ENCODE measurements around the gene CAST.
"Not testable (repeated sequence)": the region's sequence is repeated elsewhere in the genome, so short reads cannot be mapped to it uniquely, and the experiment has no call there.

CAST gene, protein sequence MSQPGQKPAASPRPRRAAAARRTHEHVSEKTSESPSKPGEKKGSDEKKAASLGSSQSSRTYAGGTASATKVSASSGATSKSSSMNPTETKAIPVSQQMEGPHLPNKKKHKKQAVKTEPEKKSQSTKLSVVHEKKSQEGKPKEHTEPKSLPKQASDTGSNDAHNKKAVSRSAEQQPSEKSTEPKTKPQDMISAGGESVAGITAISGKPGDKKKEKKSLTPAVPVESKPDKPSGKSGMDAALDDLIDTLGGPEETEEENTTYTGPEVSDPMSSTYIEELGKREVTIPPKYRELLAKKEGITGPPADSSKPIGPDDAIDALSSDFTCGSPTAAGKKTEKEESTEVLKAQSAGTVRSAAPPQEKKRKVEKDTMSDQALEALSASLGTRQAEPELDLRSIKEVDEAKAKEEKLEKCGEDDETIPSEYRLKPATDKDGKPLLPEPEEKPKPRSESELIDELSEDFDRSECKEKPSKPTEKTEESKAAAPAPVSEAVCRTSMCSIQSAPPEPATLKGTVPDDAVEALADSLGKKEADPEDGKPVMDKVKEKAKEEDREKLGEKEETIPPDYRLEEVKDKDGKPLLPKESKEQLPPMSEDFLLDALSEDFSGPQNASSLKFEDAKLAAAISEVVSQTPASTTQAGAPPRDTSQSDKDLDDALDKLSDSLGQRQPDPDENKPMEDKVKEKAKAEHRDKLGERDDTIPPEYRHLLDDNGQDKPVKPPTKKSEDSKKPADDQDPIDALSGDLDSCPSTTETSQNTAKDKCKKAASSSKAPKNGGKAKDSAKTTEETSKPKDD

DNA sequence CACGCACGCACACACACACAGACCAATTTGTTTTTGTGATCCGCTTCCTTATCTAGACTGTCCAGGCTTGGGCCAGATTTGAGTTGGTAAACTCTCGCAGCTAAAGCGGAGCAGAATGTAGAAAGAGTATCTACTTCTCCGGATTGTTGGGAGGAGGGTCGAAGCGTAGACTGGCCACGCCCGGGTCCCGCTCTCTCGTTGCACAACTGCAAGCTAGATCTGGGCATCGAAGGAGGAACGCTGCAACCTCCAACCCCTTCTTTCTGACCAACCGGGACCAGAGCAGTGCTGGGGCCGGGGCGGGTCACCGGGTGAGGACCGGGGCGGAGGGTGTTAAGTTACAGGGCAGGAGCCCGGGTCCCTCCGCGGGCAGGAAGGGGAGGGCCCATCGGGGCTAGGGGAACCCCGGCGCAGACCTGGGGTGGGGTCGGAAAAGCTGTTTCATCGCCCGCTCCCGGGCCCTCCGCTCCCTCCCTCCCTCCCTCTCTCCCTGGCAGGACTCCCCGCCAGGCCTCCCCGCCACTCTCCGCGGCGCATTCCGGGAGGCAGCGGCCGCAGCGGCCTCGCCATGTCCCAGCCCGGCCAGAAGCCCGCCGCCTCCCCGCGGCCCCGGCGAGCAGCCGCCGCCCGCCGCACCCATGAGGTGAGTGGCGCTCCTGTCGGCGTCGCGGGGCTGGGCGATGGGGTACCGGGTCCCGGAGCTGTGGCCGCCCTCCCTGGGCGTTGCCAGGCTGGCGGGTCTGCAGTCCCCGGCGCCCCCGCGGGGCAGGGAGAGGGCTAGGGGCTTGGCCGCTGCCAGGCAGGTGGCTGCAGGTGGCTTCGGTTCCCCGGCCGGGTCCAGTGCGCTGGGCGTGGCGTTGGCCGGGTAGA lies at the start of gene CAST:
Gene CAST, plus strand, starts transcription at position 522 of the 870 bp plus-strand sequence. Its CDS starts 47 bp downstream, at position 569.
- DNase-seq (ENCODE audit: low read depth) = peak; percentile 67

DNA sequence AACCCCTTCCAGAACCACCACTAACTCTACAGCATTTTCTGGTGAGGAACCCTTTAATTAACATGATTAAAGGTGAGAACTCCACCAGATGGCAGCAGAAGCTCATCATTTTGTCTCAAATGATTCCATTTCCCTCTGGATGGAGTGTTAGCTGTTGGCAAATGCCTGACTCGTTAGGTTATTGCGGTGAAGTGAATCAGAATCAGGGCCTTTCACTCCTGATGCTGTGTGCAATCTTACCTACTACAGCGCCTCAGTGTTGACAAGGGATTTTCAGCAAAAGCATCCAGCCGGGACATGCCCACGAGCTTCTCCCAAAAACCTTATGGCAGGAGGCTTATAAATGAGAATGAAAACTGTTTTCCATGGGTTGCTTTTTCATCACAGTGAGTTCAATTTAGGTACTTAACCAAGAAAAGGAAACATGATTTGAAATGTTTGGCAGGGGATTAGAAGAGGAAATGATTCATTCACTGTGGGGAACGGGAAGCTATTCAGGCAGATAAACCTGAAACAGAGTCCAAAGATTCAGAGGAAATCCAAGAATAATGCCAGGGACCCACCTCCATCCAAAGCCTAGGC lies 48.0 kb upstream of the CAST start:
- no peak for DNase-seq (ENCODE audit: low read depth)

DNA sequence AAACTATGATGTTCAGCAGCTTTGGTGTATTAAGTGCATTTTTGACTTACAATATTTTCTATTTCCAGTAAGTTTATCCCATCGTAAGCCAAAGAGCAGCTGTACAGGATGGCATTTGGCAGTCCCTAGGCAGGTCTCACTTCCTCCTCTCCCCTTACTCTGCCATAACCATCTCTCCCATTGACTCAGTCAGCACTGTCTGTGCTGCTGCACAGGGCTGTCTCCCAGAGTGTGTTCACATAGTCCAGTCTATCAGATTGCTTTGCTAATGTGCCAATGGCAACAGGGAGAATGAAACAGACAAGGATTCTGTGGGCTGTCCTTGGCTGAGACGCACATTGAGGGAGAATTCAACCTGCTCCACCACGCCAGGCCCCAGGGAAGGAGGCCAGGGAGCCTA lies 47.0 kb upstream of the CAST start:
- DNase-seq (ENCODE audit: low read depth) = no peak

DNA sequence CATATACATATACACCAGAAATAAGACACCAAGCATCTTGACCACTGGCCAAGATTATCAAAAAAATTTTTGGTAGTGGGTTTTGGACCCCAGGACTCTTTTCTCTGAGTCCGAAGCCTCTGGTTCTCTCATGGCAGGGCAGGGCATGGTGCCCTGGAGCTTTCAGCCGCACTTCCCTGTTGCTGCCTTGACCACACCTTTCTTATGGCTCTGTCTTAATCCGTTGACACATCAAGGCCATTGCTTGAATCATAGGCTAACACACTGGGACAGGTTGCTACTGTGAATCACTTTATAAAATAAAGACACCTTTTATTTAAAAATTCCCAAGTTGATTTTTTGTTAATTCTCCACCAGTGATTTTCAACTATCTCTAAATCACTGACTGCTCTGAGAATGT lies 45.4 kb upstream of the CAST start:
- DNase-seq (ENCODE audit: low read depth) = no peak

DNA sequence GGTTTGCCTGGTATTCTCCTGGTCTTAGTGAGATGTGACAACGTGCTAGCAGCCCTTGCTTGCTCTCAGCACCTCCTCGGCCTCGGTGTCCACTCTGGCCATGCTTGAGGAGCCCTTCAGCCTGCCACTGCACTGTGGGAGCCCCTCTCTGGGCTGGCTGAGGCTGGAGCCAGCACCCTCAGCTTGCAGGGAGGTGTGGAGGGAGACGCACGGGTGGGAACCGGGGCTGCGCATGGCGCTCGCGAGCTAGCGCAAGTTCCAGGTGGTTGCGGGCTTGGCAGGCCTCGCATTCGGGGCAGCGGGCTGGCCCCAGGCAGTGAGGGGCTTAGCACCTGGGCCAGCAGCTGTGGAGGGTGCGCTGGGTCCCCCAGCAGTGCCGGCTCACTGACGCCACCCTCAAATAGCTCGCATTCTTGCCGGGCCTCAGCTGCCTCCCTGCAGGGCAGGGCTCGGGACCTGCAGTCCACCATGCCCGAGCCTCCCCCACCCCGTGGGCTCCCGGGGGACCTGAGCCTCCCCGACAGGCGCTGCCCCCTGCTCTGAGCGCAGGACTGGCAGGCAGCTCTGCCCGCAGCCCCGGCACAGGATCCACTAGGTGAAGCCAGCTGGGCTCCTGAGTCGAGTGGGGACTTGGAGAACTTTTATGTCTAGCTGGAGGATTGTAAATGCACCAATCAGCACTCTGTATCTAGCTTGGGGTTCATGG lies 43.7 kb upstream of the CAST start:
- DNase-seq (ENCODE audit: low read depth) = not testable (repeated sequence)

DNA sequence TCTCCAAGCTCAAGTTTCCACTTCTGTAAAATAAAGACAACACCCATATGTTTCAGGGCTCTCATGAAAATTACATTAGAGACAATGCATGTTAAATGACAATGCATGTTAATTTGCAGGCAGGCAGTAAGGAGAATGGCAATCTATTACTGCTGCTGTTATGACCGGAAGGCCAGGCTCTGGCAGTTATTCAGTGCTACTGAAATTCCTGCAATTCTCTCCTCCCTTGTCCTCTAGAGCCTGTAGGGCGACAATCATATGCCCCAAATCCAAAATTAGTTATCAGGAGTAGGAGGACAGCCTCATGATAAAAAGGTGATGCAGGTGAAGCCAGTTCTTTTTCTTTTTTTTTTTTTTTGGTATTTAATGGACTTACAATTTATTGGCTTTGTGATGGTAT lies 42.2 kb upstream of the CAST start:
- no peak for DNase-seq (ENCODE audit: low read depth)

DNA sequence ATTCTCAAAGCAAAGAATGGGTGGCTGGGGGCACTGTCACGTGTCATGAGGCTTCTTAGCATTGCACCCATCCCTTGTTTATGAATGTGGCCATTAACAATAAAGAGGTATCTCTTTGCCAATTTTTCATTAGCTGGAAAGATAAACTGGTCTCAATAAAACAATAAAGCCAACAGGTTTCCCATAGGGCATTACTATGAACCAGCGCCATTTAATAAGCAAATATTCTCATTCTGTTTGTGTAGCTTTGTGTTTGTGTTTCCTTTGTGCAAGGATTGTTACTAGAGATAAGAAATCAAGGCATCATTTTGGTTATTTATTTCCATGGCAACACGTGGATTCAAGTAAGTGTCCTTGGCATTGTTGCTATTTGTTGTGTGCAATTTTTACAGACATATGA lies 37.6 kb upstream of the CAST start:
- no peak for DNase-seq (ENCODE audit: low read depth)

DNA sequence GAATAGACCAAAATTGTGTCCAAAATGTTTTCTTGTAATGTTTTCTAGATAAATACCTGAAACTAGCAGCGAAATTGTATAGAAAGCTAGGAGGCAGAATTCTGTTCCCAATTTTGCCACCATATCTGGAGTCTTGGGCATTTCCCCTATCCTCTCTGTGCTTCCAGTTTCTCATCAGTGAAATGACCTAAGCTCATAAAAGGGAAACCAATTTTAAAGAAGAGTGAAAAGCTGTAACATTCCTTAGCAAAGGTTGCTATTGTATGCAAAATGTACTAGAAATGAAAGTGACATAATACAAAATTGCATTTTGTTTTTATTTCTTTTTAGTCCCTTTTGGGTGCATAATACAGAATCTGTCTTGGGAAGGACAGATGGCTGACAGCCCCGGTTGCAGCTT lies 36.8 kb upstream of the CAST start:
- no peak for DNase-seq (ENCODE audit: low read depth)

DNA sequence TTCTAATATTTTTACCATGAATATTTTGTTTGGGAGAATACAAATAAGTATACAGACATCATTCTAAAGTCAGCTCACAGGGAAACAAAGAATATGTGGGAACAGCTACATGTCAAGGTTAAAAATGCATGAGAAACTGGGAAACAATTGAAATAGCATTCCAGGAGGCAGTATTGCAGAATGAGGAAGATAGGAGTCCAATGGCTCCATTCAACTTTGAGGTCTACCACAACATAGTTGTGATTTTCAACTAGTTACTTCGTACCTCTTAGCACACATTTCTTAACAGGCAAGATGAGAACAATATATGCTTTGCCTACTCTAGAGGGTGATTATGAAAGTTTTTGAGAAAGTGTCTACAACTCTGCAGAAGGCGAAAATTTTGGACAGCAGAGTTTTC lies 35.2 kb upstream of the CAST start:
- DNase-seq (ENCODE audit: low read depth) = no peak

DNA sequence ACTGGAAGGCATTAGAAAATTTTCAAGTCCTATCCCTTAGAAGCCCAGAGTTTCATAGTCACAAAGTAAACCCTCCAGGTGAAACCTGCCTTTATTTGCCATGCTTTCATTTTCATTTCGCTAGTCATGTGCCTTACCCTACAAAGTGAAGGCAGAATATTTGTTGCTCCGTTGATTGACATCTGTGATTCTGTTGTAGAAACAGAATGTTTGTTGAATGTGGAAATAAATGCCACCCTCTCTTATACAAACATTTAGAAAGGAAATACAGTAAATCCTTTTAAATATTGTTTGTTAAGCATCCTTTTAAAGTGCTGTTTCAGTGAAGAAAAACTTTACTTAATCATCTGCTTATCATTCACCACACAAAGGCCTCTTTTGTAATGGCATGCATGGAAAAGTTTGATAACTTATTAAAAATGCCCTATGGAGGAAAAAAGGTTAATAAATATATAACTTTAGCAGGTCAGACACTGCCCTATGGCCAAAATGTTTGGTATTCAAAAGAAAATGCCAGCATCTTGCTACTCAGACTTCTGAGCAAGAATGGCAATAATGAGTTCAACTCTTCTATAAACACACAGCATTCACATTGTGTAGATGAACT lies 34.3 kb upstream of the CAST start:
- DNase-seq (ENCODE audit: low read depth) = no peak

DNA sequence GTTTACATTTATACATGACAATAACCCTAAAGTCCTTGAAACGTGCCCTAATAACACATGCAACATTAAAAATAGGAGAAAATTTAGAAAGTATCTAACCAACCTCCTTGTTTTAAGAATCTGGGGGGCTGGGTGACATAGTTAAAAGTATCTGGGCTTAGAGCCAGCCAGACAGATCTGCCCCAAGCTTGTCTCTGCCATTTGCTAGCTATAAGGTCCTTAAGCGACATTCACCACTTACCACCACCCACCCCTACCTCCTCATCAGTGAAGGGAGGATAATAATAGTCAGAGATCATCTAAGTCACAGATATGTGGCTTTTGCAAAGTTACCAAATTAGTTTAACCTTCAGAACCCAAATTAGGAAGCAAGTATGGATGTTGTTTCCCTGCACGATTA lies 33.8 kb upstream of the CAST start:
- no peak for DNase-seq (ENCODE audit: low read depth)

DNA sequence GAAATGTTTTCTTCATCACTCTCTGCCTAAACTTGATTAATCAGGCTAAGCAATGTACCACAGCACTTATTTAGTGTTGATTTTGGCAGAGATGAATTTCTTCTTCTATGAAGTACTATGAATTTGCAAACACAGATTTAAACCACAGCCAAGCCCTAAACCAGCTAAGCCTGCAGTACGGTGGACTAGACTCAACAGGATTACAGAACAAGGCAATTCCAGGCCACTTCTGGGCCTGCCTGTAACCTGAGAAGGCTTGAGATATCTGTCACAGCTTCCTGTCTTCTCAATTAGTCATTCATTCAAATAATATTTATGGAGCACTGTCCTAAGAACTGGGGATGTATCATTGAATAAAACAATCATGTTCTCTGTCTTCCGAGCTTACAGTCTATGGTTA lies 32.4 kb upstream of the CAST start:
- no peak for DNase-seq (ENCODE audit: low read depth)

DNA sequence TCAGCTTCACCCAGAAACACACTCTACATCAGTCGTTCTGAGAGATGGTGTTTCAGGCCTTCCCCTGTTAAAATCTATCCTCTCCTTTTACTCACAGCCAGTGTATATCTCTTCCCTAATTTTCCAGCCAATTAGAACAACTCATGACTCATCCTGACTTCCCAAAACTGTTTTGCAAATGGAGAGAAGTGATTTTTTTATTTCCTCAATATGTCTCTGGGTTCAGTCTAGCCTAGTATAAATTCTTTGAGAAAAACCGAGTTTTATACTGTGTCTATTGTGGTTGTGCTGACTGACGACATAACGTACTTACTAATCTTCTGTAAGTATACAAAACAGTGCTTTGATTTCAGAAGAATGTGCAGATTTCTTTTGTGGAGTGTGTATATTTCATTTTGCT lies 28.4 kb upstream of the CAST start:
- no peak for DNase-seq (ENCODE audit: low read depth)

DNA sequence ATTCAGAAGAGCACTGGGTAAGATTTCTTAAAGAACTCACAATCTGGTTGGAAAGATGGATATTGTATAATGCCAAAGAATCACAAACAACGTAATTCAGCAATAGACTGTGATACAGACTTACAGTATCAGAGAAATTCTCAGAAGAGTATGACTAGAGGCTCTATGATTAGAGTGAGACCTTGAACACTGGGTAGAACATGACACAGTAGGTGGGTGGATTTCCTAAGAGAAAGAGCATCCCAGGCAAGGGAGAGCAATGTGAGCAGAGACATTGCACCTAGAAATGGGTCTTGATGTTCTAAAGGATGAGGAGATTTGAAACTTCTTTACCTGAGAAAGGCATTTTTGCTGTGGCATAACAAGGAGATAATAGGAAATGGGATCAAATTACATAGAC lies 27.3 kb upstream of the CAST start:
- no peak for DNase-seq (ENCODE audit: low read depth)

DNA sequence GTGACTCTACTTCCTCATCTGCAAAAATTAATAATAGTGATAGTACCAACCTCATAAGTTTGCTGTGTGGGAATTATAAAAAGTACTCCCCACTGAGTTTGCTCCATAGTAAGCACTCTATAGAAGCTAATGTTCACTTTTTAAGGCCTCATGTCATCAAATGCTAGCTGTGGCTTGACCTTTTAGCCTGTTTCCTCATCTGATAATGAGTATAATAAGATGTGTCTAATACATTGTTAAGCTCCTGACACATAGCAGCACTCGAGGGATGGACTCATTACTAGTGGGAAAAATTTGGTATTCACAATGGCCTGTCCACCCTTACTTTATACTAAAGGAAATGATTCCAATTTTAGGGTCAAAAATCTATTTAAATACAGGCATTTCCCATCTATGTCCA lies 26.1 kb upstream of the CAST start:
- DNase-seq (ENCODE audit: low read depth) = no peak

DNA sequence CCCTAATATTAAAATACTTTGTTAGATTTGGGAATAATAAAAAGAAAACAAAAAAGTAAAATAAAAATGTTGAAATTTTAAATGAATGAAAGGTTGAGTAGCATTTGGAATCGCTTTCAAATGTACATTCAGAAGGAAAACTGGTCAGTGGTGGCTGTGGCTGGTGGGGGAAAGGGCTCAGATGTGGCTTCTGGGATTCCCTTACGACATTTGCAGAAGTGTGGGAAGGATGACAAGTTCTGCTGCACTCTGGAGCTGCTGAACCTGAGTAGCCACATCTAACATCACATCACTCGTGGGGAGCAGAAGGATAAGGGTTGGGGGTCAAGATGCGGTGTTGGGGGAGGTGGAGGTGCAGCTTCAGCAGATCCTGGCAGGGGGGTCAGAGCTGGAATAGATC lies 25.6 kb upstream of the CAST start:
- DNase-seq (ENCODE audit: low read depth) = no peak

DNA sequence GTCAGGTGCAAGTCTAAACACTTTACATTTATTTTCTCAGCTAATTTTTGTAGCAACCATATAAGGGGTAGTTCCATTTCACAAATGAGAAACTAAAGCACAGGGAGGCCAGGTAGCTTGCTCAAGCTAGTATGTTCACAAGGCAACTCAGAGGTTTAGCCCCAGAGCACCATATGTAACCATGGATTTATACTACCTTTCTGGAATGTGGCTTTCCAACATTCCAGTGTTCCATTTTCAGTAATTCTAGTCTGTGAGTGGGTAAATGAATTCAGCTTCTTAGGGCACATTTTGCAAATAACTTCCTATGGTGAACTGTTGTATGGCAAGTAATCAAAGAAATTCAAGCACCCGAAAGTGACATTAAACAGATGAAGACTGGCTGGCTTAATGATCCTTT lies 25.0 kb upstream of the CAST start:
- no peak for DNase-seq (ENCODE audit: low read depth)

DNA sequence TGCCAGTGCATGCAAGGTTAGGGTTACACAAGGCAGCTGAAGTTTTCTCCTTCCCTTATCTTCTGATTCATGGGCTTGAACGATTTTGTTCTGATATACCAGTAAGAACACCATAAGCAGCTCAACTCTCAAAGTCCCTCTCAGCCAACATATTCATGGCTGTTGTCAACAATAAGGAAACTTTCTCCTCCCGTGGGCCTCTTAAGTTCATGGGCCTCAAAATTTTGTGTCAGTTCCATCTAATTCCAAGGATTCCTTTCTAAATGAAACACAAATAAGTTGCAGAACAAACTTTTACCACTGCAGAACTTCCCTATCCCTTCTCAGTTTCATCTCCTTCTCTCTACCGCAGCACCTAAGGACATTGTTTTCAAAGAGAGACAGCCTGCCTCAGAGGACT lies 23.6 kb upstream of the CAST start:
- no peak for DNase-seq (ENCODE audit: low read depth)

DNA sequence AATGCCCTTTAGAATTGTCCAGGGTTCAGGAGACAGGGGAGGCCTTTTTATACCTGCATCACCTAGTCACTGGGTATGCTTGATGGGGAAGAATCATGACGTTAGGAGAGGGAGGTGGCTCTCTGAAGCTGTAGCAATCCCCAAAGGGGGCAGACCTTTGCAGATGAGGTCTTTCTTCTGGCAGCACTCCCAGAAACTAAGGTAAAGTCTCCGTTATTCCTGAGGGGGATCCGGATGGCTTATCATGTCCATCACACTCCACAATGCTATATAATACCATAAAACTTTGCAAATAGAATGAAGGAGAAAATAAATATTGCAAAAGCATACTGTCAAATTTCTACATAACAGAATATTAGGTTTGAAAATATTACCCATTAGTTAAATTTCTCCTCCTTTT lies 21.5 kb upstream of the CAST start:
- no peak for DNase-seq (ENCODE audit: low read depth)

DNA sequence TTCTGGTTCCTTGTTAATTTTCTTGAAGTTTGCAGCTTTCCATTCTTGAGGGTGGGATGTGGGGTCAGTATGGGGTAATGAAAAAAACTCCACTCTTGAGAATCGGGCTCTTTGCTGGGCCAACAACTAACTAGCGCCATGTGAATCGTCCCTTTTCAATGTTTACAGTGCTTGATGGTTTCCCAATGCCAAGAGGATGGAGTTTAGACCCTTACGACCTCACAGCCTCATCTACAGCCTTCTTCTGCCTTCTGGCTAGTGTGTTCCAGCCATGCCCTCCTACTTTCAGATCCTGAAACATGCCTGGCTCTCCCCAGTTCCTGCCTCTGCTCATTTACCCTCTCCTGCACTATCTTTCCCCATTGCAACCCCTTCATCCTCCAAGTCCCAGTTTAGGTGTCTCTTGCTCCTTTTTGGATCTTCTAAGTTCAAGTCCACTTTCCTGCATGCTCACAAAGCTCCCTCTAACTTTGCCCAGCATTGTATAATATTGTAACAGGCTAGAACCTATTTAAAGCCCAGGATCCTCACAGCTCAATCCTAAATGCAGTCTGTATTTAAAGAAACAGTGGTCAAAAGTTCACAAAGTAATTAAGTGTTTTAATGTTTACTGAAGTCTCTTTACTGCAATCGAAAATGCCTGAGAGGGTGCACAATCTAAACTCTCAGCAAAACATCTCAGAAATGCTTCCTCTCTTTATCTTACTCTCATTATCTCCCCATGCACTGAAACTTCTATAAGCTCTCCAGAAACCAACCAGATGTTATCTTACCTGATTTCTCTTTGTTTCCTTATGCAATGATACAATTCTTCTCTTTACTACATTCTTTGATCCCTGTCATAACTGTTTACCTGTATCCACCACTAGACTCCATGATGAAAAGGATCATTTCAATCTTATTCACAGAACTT lies 20.6 kb upstream of the CAST start:
- no peak for DNase-seq (ENCODE audit: low read depth)

Data from stimulated activated CD8-positive, alpha-beta memory T cell treated with anti-CD3 and anti-CD28 coated beads, Interleukin-12 subunit alpha, Interleukin-12 subunit beta, amount 100 ng/mL, for 4 hours (primary cell).